Neuronal stem cell (in vitro differentiated cells): ENCODE measurements around the gene DPH7.
"Not testable (repeated sequence)": the region's sequence is repeated elsewhere in the genome, so short reads cannot be mapped to it uniquely, and the experiment has no call there.

ENCODE experiments used
- DNase-seq: peaks from one replicate; pipeline ENCODE4 v3.0.0-alpha.2; 2013; ENCODE audit warnings: low spot score
- H2AFZ ChIP-seq: one replicate; pipeline ENCODE4 v1.6.1; 2013; ENCODE audit warnings: mild to moderate bottlenecking, low read length, inconsistent platforms
- H2AK5ac ChIP-seq: 2 replicates; pipeline ENCODE4 v1.6.1; 2013; ENCODE audit warnings: low read depth, mild to moderate bottlenecking, inconsistent platforms, low read length, moderate library complexity, mixed read lengths
- H2BK120ac ChIP-seq: 2 replicates; pipeline ENCODE4 v1.6.1; 2013; ENCODE audit warnings: low read depth, mild to moderate bottlenecking, inconsistent platforms, low read length, moderate library complexity, mixed read lengths
- H2BK12ac ChIP-seq: one replicate; pipeline ENCODE4 v1.6.1; 2013; ENCODE audit warnings: low read length, inconsistent platforms
- H2BK15ac ChIP-seq: 2 replicates; pipeline ENCODE4 v1.6.1; 2013; ENCODE audit warnings: mild to moderate bottlenecking, low read length, inconsistent platforms, mixed read lengths
- H2BK5ac ChIP-seq: one replicate; pipeline ENCODE4 v1.6.1; 2013; ENCODE audit warnings: inconsistent platforms, mild to moderate bottlenecking, low read length, moderate library complexity
- H3K14ac ChIP-seq: one replicate; pipeline ENCODE4 v1.6.1; 2013; ENCODE audit warnings: low read length, inconsistent platforms
- H3K18ac ChIP-seq: 2 replicates; pipeline ENCODE4 v1.6.1; 2013; ENCODE audit warnings: low read length, inconsistent platforms
- H3K23ac ChIP-seq: 2 replicates; pipeline ENCODE4 v1.6.1; 2013; ENCODE audit warnings: low read depth, mild to moderate bottlenecking, mixed read lengths, low read length, inconsistent platforms; ENCODE audit not compliant: poor library complexity
- H3K27ac ChIP-seq: replicated peaks from 3 replicates; pipeline ENCODE4 v1.5.1; 2013; ENCODE audit warnings: low read length, inconsistent platforms
- H3K27me3 ChIP-seq, 3 experiments: 2 replicates each; pipeline ENCODE4 v1.6.1; 2013; ENCODE audit warnings: low read length in 3 of 3, mild to moderate bottlenecking in 2 of 3, inconsistent platforms in 1 of 3, low read depth in 1 of 3, mixed read lengths in 1 of 3, moderate library complexity in 1 of 3; ENCODE audit not compliant: control insufficient read depth in 3 of 3, insufficient read depth in 3 of 3
- H3K36me3 ChIP-seq, 2 donors: replicated peaks in 1 of 2; 2 replicates each; pipeline ENCODE4 v1.6.1; 2013; ENCODE audit warnings: low read length in 2 of 2; ENCODE audit not compliant: control insufficient read depth in 2 of 2, insufficient read depth in 2 of 2
- H3K4ac ChIP-seq: 2 replicates; pipeline ENCODE4 v1.6.1; 2013; ENCODE audit warnings: inconsistent platforms, mild to moderate bottlenecking, low read length, moderate library complexity
- H3K4me1 ChIP-seq, 2 donors: 1 replicate in 1 of 2; 2 replicates in 1 of 2; pipeline ENCODE4 v1.6.1; 2013; ENCODE audit warnings: low read length in 2 of 2, low read depth in 1 of 2; ENCODE audit not compliant: control insufficient read depth in 2 of 2, insufficient read depth in 1 of 2
- H3K4me2 ChIP-seq: one replicate; pipeline ENCODE4 v1.6.1; 2013; ENCODE audit warnings: mild to moderate bottlenecking, low read length, inconsistent platforms; ENCODE audit not compliant: insufficient read depth, poor library complexity, severe bottlenecking
- H3K4me3 ChIP-seq, 2 donors: 2 replicates each; pipeline ENCODE4 v1.5.1; 2013; ENCODE audit warnings: low read length in 2 of 2, mild to moderate bottlenecking in 2 of 2, inconsistent platforms in 1 of 2, moderate library complexity in 1 of 2
- H3K79me1 ChIP-seq: one replicate; pipeline ENCODE4 v1.6.1; 2013; ENCODE audit warnings: low read depth, mild to moderate bottlenecking, inconsistent platforms, low read length, moderate library complexity
- H3K9ac ChIP-seq: one replicate; pipeline ENCODE4 v1.6.1; 2013; ENCODE audit warnings: mild to moderate bottlenecking, low read depth, low read length, inconsistent platforms; ENCODE audit not compliant: poor library complexity
- H3K9me3 ChIP-seq, 2 donors: replicated peaks in 1 of 2; 2 replicates each; pipeline versions ENCODE3 to v1.6.1; 2013; ENCODE audit warnings: low read length in 2 of 2, mild to moderate bottlenecking in 2 of 2, inconsistent platforms in 1 of 2, low read depth in 1 of 2, mixed read lengths in 1 of 2, moderate library complexity in 1 of 2; ENCODE audit not compliant: control insufficient read depth in 2 of 2, insufficient read depth in 1 of 2
- H4K8ac ChIP-seq: one replicate; pipeline ENCODE4 v1.6.1; 2013; ENCODE audit warnings: low read depth, mild to moderate bottlenecking, inconsistent platforms, low read length, moderate library complexity
- H4K91ac ChIP-seq: one replicate; pipeline ENCODE4 v1.6.1; 2013; ENCODE audit warnings: low read length, low read depth, mild to moderate bottlenecking, inconsistent platforms; ENCODE audit not compliant: poor library complexity
- WGBS, 2 donors: extraction: QIAGEN DNeasy Blood & Tissue Kit; methylation state at CpG; one replicate each; pipeline ENCODE4 v1.1.7; 2013; ENCODE audit warnings: missing lambda C conversion rate in 2 of 2, mixed read lengths in 1 of 2; ENCODE audit not compliant: insufficient read length in 2 of 2, insufficient replicate concordance in 1 of 2; ENCODE audit errors: extremely low coverage in 2 of 2; 5-methylcytosine and 5-hydroxymethylcytosine counted together

Gene DPH7

DNA sequence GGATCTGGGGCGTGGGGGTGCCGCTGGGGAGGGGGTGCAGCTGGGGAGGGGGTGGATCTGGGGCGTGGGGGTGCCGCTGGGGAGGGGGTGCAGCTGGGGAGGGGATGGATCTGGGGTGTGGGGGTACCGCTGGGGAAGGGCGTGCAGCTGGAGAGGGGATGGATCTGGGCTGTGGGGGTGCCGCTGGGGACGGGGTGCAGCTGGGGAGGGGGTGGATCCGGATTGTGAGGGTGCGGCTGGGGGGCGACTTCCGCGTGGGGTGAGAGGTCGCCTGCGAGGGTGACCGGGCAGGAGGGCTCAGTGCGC, 27.8 kb downstream of the DPH7 start:
- not testable (repeated sequence) for H3K79me1 ChIP-seq, H3K27me3 ChIP-seq, H2BK120ac ChIP-seq, DNase-seq, H3K27ac ChIP-seq, H2BK12ac ChIP-seq, H4K8ac ChIP-seq, H3K4ac ChIP-seq, H2BK5ac ChIP-seq, H3K14ac ChIP-seq, H4K91ac ChIP-seq
- Histone ChIP-seq H3K9me3 (peaks cover 7 to 11% of the 10 kb centered on the region in 2 donors), H3K36me3 (peaks cover 15 to 35% of the 10 kb centered on the region in 2 donors), H3K4me3 (peak overlapping the region; percentile 54 to 85), H2BK15ac (peak overlapping the region; percentile 75), H3K9ac (peak overlapping the region; percentile 81), H3K18ac (peak overlapping the region; percentile 96), H3K4me2 (peak overlapping the region; percentile 89), H2AK5ac (peak overlapping the region; percentile 56), H3K23ac (peak overlapping the region; percentile 89), H3K4me1 (peaks cover 6 to 13% of the 10 kb centered on the region in 2 donors), H2AFZ (peak overlapping the region; percentile 94)
- WGBS, 2 donors: no CpG with 5 or more reads among the region's 17 CpGs

GRCh38 chr9:137550231-137550621, 28.5 kb downstream of the DPH7 start, which contains the start of gene PNPLA7:
TSS of gene PNPLA7 (minus strand) at chr9:137550402. CDS start at chr9:137550197, 205 bp downstream.
- Histone ChIP-seq H3K9me3 (peaks cover 7 to 13% of the 10 kb centered on the region in 2 donors), H2BK5ac (no peak within 1 kb of the TSS), H3K4me1 (peaks cover 6 to 13% of the 10 kb centered on the region in 2 donors), H3K14ac (no peak within 1 kb of the TSS), H2AFZ (peak within 1 kb of the TSS; percentile 94), H3K27ac (no peak within 1 kb of the TSS), H2BK12ac (peak within 1 kb of the TSS; percentile 73), H3K36me3 (peaks cover 8 to 28% of the 10 kb centered on the region in 2 donors), H4K8ac (no peak within 1 kb of the TSS), H3K27me3 (no peaks in the 10 kb centered on the region), H3K4ac (no peak within 1 kb of the TSS), H3K23ac (peak within 1 kb of the TSS; percentile 89), H4K91ac (no peak within 1 kb of the TSS), H3K9ac (peak within 1 kb of the TSS; percentile 81), H3K4me3 (peak within 1 kb of the TSS; percentile 54 to 85), H3K79me1 (peaks cover 5% of the 10 kb centered on the region), H2BK15ac (peak within 1 kb of the TSS; percentile 75), H2BK120ac (no peak within 1 kb of the TSS), H3K18ac (peak within 1 kb of the TSS; percentile 96), H3K4me2 (peak within 1 kb of the TSS; percentile 89), H2AK5ac (peak within 1 kb of the TSS; percentile 56)
- DNase-seq: peak; percentile 51
- no CpG with 5 or more reads among the region's 13 CpGs for WGBS, 2 donors

DNA sequence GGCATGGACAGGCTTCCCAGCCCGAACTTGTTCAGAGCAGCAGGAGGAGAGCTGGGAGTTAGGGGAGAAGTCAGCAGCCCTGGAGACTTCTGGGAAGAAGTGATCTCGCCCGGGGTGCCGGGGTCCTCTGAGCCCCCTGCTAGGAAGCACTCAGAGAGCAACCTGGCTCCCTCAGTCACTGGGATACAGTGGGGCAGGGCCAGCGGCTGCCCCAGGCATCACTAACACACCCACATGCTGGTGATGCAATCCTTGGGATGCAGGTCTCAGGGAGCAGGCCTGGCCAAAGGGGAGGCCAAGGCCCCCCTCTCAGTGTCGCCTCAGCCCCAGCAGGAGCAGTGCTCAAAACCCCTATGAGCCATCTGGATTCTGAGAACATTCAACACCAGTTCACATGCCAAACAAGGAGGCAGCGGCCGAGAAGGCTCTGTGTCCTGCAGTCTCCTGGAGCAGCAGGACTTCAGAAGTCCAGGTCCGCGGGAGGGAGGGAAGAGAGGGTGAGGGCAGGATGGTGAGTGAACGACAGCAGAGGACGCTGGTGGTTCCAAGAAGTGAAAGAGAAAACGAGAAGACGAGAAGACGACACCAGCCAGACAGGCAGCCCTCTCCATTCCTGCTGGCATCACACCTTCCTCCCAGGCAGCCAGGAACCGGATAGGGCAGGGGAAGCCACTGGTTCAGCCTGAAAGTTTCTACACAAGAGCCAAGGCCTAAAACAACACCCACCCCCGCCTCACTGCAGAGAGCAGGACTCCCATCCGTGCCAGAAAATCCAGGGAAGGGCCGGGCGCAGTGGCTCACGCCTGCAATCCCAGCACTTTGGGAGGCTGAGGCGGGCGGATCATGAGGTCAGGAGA, 30.8 kb downstream of the DPH7 start:
- no CpG with 5 or more reads among the region's 23 CpGs for WGBS, 2 donors
- DNase-seq: no peak
- Histone ChIP-seq H3K14ac (no peak overlapping the region), H3K79me1 (peaks cover 5% of the 10 kb centered on the region), H3K9me3 (peaks cover 7 to 13% of the 10 kb centered on the region in 2 donors), H4K91ac (no peak overlapping the region), H2AFZ (no peak overlapping the region), H3K36me3 (peaks cover 0 to 6% of the 10 kb centered on the region in 2 donors), H3K4me1 (peaks cover 6 to 13% of the 10 kb centered on the region in 2 donors), H2BK15ac (peak overlapping the region; percentile 67), H3K4me2 (no peak overlapping the region), H2BK12ac (no peak overlapping the region), H3K23ac (no peak overlapping the region), H3K4me3 (peak overlapping the region in 1 of 2 donors; percentile 35), H2BK5ac (no peak overlapping the region), H3K18ac (no peak overlapping the region), H4K8ac (no peak overlapping the region), H2AK5ac (no peak overlapping the region), H3K9ac (no peak overlapping the region), H3K27me3 (no peaks in the 10 kb centered on the region), H3K27ac (no peak overlapping the region), H2BK120ac (no peak overlapping the region), H3K4ac (no peak overlapping the region)

DNA sequence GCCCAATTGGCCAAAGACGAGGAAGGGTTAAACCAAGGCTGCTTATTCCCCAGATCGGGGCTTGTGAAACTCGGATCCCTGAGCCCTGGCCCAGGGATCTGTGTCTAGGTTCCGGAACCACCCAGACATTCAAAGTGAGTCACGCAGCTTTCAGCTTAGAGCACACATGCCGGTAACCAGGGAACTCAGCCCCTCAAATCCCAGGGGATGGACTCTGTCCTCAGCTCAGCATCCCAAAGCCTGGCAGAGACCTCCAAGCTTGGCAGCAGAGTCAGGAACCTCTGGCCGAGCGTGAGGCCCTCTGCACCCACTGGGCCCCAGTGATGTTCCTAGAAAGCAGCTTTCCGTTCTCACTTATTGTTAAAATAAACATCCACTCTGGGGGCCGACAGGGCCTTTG, 33.6 kb downstream of the DPH7 start:
- Histone ChIP-seq H3K18ac (no peak overlapping the region), H3K9me3 (peaks cover 7 to 13% of the 10 kb centered on the region in 2 donors), H3K4me1 (peaks cover 7 to 13% of the 10 kb centered on the region in 2 donors), H3K4ac (no peak overlapping the region), H2BK12ac (no peak overlapping the region), H3K27ac (no peak overlapping the region), H4K8ac (peak overlapping the region; percentile 6), H2BK5ac (no peak overlapping the region), H2AK5ac (no peak overlapping the region), H3K4me2 (no peak overlapping the region), H3K23ac (no peak overlapping the region), H2BK15ac (no peak overlapping the region), H3K36me3 (no peaks in the 10 kb centered on the region), H2BK120ac (no peak overlapping the region), H3K27me3 (no peaks in the 10 kb centered on the region), H3K4me3 (no peak overlapping the region), H3K9ac (no peak overlapping the region), H2AFZ (no peak overlapping the region), H3K14ac (no peak overlapping the region), H4K91ac (no peak overlapping the region), H3K79me1 (peaks cover 5% of the 10 kb centered on the region)
- WGBS, 2 donors: no CpG with 5 or more reads among the region's 10 CpGs
- no peak for DNase-seq
